B cell (primary cell): ENCODE measurements around the gene ARHGAP6. TPM values are rescaled to one million over a fixed set of nuclear protein-coding genes. Genes with fewer than 3 reads are reported as not detected.

Experiments
- ATAC-seq: fragments of 200-7000 bp; cut with Tn5 transposase; one replicate; pipeline ENCODE4 v1.10.0; 2021; ENCODE audit warnings: low read depth, mild to moderate bottlenecking, moderate number of reproducible peaks, moderate library complexity
- CTCF ChIA-PET: fragments of 350-600 bp; sonication (Branson Sonifier 250); formaldehyde crosslinking; loops from one replicate; lab custom pipeline; 2021; ENCODE audit warnings: antibody characterized with exemption, inconsistent platforms; lab: Charles Lee
- POLR2A ChIA-PET: fragments of 350-600 bp; sonication (Branson Sonifier 250); formaldehyde crosslinking; loops from one replicate; lab custom pipeline; 2021; ENCODE audit warnings: antibody characterized with exemption; lab: Charles Lee
- DNase-seq: peaks from one replicate; pipeline ENCODE4 v3.0.0; 2013
- H2AFZ ChIP-seq: 2 replicates; pipeline ENCODE4 v1.6.1; 2012; ENCODE audit warnings: mild to moderate bottlenecking, low read depth, low read length; ENCODE audit not compliant: insufficient read depth, poor library complexity, severe bottlenecking
- H3K27ac ChIP-seq, 2 donors: 1 replicate in 1 of 2; 2 replicates in 1 of 2; pipeline ENCODE4 v1.5.1; 2012 to 2013; ENCODE audit warnings: low read length in 2 of 2, mild to moderate bottlenecking in 2 of 2, moderate library complexity in 1 of 2
- H3K27me3 ChIP-seq, 4 experiments: fragments of 200-600 bp in 1 of 4; sonication (generic) in 1 of 4; replicated peaks in 1 of 4; 1 replicate in 2 of 4; 2 replicates in 2 of 4; pipeline versions ENCODE4 v1.6.1 to v1.7.0; 2013 to 2016; ENCODE audit warnings: low read length in 3 of 4, mild to moderate bottlenecking in 2 of 4, mixed read lengths in 1 of 4, moderate library complexity in 1 of 4; ENCODE audit not compliant: insufficient read depth in 4 of 4, control insufficient read depth in 3 of 4; ENCODE audit errors: control extremely low read depth in 1 of 4
- H3K36me3 ChIP-seq, 2 experiments: replicated peaks in 1 of 2; 1 replicate in 1 of 2; 2 replicates in 1 of 2; pipeline versions ENCODE4 v1.6.1 to v1.7.1; 2013; ENCODE audit warnings: low read length in 1 of 2; ENCODE audit not compliant: insufficient read depth in 2 of 2, control insufficient read depth in 1 of 2; ENCODE audit errors: control extremely low read depth in 1 of 2, extremely low read depth in 1 of 2
- H3K4me1 ChIP-seq, 2 donors: fragments of 200-600 bp in 1 of 2; sonication (generic) in 1 of 2; 1 replicate in 1 of 2; 2 replicates in 1 of 2; pipeline versions ENCODE4 v1.5.1 to v1.6.1; 2013 to 2017; ENCODE audit warnings: low read length in 2 of 2; ENCODE audit not compliant: control insufficient read depth in 2 of 2, insufficient read depth in 2 of 2
- H3K4me2 ChIP-seq: replicated peaks from 2 replicates; pipeline ENCODE3; 2012; ENCODE audit warnings: mild to moderate bottlenecking, low read depth, low read length; ENCODE audit not compliant: poor library complexity, severe bottlenecking
- H3K4me3 ChIP-seq, 5 experiments: fragments of 200-600 bp in 1 of 5; sonication (generic) in 1 of 5; 1 replicate in 3 of 5; 2 replicates in 2 of 5; pipeline versions ENCODE4 v1.5.1 to v1.7.0; 2011 to 2016; ENCODE audit warnings: low read length in 4 of 5, mild to moderate bottlenecking in 4 of 5, low read depth in 2 of 5, control low read depth in 1 of 5, moderate library complexity in 1 of 5; ENCODE audit not compliant: insufficient read depth in 1 of 5; ENCODE audit errors: control extremely low read depth in 1 of 5, extremely low read depth in 1 of 5
- H3K79me2 ChIP-seq: fragments of 200-600 bp; sonication (generic); one replicate; pipeline ENCODE4 v1.6.0; 2016; ENCODE audit warnings: low read length; ENCODE audit not compliant: control insufficient read depth, insufficient read depth
- H3K9ac ChIP-seq: fragments of 200-600 bp; sonication (generic); 2 replicates; pipeline ENCODE4 v1.6.1; 2017; ENCODE audit warnings: mild to moderate bottlenecking, low read length, moderate library complexity
- H3K9me3 ChIP-seq, 3 donors: one replicate each; pipeline versions ENCODE4 v1.6.1 to v1.7.1; 2013; ENCODE audit warnings: low read length in 2 of 3; ENCODE audit not compliant: control insufficient read depth in 2 of 3, insufficient read depth in 1 of 3; ENCODE audit errors: control extremely low read depth in 1 of 3
- H4K20me1 ChIP-seq: 2 replicates; pipeline ENCODE4 v1.6.0; 2012; ENCODE audit warnings: mild to moderate bottlenecking, low read length; ENCODE audit not compliant: insufficient read depth, control insufficient read depth, poor library complexity, severe bottlenecking
- H3K27ac Mint-ChIP-seq: one replicate; pipeline ENCODE4 v1.8.0; 2021; ENCODE audit warnings: mixed read lengths
- H3K27me3 Mint-ChIP-seq: one replicate; pipeline ENCODE4 v1.8.0; 2021; ENCODE audit warnings: mixed read lengths
- H3K4me1 Mint-ChIP-seq: one replicate; pipeline ENCODE4 v1.8.0; 2021; ENCODE audit warnings: mixed read lengths
- H3K4me3 Mint-ChIP-seq: one replicate; pipeline ENCODE4 v1.8.0; 2021; ENCODE audit warnings: mixed read lengths
- H3K9me3 Mint-ChIP-seq: one replicate; pipeline ENCODE4 v1.8.0; 2022; ENCODE audit warnings: mixed read lengths; ENCODE audit not compliant: insufficient read depth
- EZH2 ChIP-seq: IDR thresholded peaks from 2 replicates; pipeline ENCODE4 v1.6.1; 2012; ENCODE audit warnings: borderline replicate concordance, low read depth, mild to moderate bottlenecking, moderate library complexity, low read length; ENCODE audit not compliant: insufficient read depth, poor library complexity, severe bottlenecking
- WGBS: methylation state at CpG from one replicate; pipeline ENCODE4 v1.1.5; 2013; ENCODE audit warnings: missing lambda C conversion rate; ENCODE audit not compliant: insufficient coverage; 5-methylcytosine and 5-hydroxymethylcytosine counted together
- intact Hi-C: fragments of 100-400 bp; cut with micrococcal nuclease; formaldehyde crosslinking; loops from one replicate; pipeline ENCODE4 v1.10.0; 2022
- polyA minus RNA-seq: library from RNA; depleted of rRNA, polyadenylated mRNA; stranded (reverse); fragments of >200 nt; gene quantifications from 2 replicates; pipeline ENCODE4 v1.2.3, GENCODE V29; 2012
- polyA plus RNA-seq: library from polyadenylated mRNA; depleted of rRNA; stranded (reverse); fragments of >200 nt; gene quantifications from 2 replicates; pipeline ENCODE4 v1.2.3, GENCODE V29; 2012
- total RNA-seq, 2 donors: library from RNA; stranded (reverse); fragments of 120-200 nt in 1 of 2; gene quantifications; 1 replicate in 1 of 2; 2 replicates in 1 of 2; pipeline versions ENCODE4 v1.2.3 to v1.2.4, GENCODE V29; 2013 to 2022
- TF ChIP-seq, protein P1 (sequence below): fragments of 200-600 bp; IDR thresholded peaks from one replicate; pipeline ENCODE4 v1.8.0; 2022; ENCODE audit warnings: antibody characterized with exemption, mild to moderate bottlenecking

Gene ARHGAP6, protein sequence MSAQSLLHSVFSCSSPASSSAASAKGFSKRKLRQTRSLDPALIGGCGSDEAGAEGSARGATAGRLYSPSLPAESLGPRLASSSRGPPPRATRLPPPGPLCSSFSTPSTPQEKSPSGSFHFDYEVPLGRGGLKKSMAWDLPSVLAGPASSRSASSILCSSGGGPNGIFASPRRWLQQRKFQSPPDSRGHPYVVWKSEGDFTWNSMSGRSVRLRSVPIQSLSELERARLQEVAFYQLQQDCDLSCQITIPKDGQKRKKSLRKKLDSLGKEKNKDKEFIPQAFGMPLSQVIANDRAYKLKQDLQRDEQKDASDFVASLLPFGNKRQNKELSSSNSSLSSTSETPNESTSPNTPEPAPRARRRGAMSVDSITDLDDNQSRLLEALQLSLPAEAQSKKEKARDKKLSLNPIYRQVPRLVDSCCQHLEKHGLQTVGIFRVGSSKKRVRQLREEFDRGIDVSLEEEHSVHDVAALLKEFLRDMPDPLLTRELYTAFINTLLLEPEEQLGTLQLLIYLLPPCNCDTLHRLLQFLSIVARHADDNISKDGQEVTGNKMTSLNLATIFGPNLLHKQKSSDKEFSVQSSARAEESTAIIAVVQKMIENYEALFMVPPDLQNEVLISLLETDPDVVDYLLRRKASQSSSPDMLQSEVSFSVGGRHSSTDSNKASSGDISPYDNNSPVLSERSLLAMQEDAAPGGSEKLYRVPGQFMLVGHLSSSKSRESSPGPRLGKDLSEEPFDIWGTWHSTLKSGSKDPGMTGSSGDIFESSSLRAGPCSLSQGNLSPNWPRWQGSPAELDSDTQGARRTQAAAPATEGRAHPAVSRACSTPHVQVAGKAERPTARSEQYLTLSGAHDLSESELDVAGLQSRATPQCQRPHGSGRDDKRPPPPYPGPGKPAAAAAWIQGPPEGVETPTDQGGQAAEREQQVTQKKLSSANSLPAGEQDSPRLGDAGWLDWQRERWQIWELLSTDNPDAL (N-terminal part only)
- 2.1 and 2.6 TPM in 2 replicates for total RNA-seq
- 3.6 TPM for total RNA-seq (2013)
- polyA plus RNA-seq = 0.61 and 1.6 TPM in 2 replicates
- 1.0 and 2.6 TPM in 2 replicates for polyA minus RNA-seq

DNA sequence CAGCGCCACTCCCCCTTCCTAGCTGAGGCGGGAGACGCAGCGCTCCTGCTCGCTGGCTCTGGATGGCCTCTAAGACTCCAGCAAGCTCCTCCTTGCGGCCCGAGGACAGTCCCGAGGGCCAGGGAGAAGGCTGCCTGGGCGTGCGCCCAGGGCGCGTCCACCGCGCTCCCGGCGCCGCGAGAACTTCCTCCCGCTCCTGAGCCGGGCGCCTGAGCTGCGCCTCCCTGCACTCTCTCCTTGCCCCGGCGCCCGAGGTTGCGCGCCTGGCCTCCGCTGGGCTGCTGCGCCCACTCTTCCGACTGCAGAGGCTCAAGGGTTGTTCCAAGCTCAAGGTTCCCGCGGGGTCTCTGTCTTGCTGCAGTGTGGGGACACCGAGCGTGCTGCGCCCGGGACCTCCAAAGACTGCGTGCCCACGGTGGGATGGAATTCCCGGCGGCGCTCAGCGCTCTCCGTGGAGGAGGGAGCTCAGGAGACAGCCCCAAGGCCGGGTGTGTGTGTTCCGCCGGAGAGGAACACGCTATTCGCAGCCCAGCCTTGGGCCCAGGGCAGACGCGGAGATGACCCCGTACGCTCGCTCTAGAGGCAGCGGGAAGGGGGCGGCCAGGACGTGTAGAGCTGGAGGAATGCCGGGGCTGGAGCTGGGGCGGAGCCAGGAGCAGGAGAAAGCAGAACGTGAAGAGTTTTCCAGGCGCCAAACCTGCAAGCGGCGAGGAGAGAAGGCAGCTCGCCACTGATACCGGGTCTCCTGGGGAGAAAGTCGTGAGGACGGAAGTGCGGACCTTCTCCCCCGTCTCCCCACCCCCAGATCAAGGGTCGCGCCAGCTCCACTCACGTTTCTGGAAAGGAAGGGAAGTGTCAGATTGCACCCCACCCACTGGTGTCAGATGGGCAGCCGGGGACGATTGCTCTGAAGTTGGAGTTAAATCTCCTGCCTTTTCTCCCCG is at the start of gene ARHGAP6:
ARHGAP6 (minus strand) TSS at position 753 of the 944 bp plus-strand sequence. CDS start 1,092 bp downstream, outside the sequence.
- TF ChIP-seq, protein P1, sequence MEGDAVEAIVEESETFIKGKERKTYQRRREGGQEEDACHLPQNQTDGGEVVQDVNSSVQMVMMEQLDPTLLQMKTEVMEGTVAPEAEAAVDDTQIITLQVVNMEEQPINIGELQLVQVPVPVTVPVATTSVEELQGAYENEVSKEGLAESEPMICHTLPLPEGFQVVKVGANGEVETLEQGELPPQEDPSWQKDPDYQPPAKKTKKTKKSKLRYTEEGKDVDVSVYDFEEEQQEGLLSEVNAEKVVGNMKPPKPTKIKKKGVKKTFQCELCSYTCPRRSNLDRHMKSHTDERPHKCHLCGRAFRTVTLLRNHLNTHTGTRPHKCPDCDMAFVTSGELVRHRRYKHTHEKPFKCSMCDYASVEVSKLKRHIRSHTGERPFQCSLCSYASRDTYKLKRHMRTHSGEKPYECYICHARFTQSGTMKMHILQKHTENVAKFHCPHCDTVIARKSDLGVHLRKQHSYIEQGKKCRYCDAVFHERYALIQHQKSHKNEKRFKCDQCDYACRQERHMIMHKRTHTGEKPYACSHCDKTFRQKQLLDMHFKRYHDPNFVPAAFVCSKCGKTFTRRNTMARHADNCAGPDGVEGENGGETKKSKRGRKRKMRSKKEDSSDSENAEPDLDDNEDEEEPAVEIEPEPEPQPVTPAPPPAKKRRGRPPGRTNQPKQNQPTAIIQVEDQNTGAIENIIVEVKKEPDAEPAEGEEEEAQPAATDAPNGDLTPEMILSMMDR = no peak
- TF ChIP-seq EZH2 = no peak
- POLR2A ChIA-PET = no interaction called here

More for the DNA sequence above, at the start of gene ARHGAP6:
- Histone ChIP-seq H3K27ac (no peak within 1 kb of the TSS), H4K20me1 (no peaks in the 10 kb centered on the region), H3K4me2 (no peak within 1 kb of the TSS), H3K9me3 (no peaks in the 10 kb centered on the region), H3K4me1 (no peaks in the 10 kb centered on the region), H3K27me3 (peaks cover 0 to 15% (median 1%) of the 10 kb centered on the region in 4 experiments), H2AFZ (no peak within 1 kb of the TSS), H3K36me3 (no peaks in the 10 kb centered on the region), H3K9ac (no peak within 1 kb of the TSS), H3K4me3 (no peak within 1 kb of the TSS), H3K79me2 (no peaks in the 10 kb centered on the region)
- Mint-ChIP-seq H3K4me1 (peaks cover 4% of the 10 kb centered on the region), H3K27me3 (peaks cover 37% of the 10 kb centered on the region), H3K9me3 (no peaks in the 10 kb centered on the region), H3K27ac (no peak within 1 kb of the TSS), H3K4me3 (peak within 1 kb of the TSS; percentile 10)
- intact Hi-C loops = no loop called here
- 9% methylated on average over 53 of the region's 74 CpGs for WGBS
- CTCF ChIA-PET = no interaction called here
- DNase-seq = no peak
- no peak for ATAC-seq
